Measurements from ENCODE around the gene VWA3B.

VWA3B gene

DNA sequence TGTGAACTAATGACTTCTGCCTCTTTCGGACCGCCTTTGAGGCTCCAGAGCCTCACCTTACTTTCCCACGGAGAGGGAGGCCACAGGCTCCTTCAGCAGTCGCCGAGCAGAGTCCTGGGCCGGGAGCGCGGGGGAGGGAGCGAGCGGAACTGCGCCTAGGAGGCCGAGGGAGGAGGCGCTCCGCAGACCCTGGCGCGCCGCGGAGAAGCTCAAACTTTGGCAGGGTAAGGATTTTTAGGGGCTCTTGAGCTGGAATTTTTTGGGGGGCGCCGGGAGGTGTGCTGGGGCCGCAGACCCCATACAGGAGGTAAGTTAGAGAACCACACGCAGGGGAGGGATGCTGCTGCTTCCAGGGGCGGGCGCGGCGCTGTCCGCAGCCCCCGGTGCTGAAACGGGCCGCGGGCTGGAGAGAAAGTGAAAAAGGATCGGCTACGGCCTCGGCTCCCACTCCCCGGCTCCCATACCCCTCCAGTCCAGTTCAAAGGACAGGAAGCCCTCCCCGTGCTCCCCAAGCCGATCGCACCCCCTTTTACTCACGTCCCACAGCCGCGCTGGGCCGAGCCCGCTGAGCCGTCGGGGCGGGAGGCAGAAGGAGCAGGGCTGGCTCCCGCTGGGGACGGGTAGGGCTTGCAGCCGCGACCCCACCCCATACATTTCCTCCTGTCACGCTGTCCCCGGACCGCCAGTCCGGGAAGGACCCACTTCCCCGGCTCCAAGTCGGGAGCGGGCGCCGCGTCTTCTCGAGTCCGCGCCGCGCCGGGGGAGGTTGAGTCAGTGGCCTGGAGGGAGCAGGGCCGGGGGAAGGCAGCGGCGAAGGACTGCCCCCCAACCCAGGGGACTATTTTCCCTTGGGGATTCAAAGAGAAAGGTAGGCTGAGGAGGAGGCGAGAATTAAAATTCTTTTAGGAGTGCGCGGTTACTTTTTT, 259.6 kb downstream of the VWA3B start, which contains the start of gene CNGA3:
Gene CNGA3 (plus strand): TSS at position 146 of the 926 bp plus-strand sequence. CDS start 23,520 bp downstream, outside the sequence.
- Histone ChIP-seq H3K9me3 (ENCODE audit: control insufficient read depth, low read length) (no peaks in the 10 kb centered on the region), H3K4me3 (ENCODE audit: low read depth, low read length) (peak within 1 kb of the TSS; percentile 29)

DNA sequence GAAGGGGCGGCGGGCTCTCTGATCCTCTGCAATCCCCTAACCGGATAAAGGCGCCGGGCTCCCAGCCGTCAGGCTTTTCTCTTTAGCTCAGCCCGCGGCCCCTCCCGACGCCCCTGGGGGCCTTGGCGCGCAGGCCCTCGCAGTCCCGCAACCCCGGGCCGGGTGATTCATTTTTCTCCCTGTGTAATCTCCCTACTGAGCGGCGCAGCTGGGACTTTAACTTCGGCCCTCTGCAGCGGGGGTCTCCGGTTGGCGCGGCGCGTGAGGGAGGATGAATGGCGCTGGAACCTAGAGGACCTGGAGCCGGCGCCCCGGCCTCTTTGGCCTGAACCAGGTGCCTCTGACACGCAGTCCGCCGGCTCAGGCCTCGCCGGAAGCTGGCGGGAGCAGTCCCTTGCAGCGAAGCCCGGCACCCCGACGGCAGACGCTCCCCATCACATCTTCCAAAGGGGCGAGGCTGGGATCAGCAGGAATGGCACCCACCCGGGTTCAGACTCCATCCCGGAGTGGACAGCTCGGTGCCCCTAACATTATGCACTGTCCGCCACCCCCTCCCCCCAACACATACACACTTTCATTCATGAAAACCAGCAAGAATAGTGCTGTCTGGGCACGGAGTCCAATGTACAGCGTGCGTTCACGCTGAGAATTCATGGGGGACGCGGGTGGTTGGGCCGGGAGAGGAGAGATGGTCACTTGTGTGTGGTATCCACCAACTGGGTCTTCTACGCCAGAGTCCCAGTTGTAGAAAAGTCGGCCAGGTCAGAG, 260.5 kb downstream of the VWA3B start:
- Histone ChIP-seq H3K4me1 (no peaks in the 10 kb centered on the region), H3K4me2 (ENCODE audit: low read length) (no peak overlapping the region), H3K9ac (no peak overlapping the region), H3K4me3 (ENCODE audit: low read depth, low read length) (no peak overlapping the region), H2AFZ (peak overlapping the region; percentile 73), H3K27ac (no peak overlapping the region), H3K79me2 (no peaks in the 10 kb centered on the region), H3K27me3 (ENCODE audit: control insufficient read depth, insufficient read depth, low read length) (peaks cover 16% of the 10 kb centered on the region), H3K9me3 (ENCODE audit: control insufficient read depth, low read length) (no peaks in the 10 kb centered on the region), H3K36me3 (ENCODE audit: control insufficient read depth, insufficient read depth, low read length) (no peaks in the 10 kb centered on the region)
- TF ChIP-seq, protein P1, sequence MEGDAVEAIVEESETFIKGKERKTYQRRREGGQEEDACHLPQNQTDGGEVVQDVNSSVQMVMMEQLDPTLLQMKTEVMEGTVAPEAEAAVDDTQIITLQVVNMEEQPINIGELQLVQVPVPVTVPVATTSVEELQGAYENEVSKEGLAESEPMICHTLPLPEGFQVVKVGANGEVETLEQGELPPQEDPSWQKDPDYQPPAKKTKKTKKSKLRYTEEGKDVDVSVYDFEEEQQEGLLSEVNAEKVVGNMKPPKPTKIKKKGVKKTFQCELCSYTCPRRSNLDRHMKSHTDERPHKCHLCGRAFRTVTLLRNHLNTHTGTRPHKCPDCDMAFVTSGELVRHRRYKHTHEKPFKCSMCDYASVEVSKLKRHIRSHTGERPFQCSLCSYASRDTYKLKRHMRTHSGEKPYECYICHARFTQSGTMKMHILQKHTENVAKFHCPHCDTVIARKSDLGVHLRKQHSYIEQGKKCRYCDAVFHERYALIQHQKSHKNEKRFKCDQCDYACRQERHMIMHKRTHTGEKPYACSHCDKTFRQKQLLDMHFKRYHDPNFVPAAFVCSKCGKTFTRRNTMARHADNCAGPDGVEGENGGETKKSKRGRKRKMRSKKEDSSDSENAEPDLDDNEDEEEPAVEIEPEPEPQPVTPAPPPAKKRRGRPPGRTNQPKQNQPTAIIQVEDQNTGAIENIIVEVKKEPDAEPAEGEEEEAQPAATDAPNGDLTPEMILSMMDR (IDR thresholded peaks at IDR 0.05), result no peak

More for the DNA sequence above, 259.6 kb downstream of the VWA3B start, which contains the start of gene CNGA3:
- Histone ChIP-seq H3K4me1 (no peaks in the 10 kb centered on the region), H3K9ac (no peak within 1 kb of the TSS), H3K79me2 (no peaks in the 10 kb centered on the region), H3K27ac (no peak within 1 kb of the TSS), H3K36me3 (ENCODE audit: control insufficient read depth, insufficient read depth, low read length) (no peaks in the 10 kb centered on the region), H3K4me2 (ENCODE audit: low read length) (peak within 1 kb of the TSS; percentile 57), H2AFZ (peak within 1 kb of the TSS; percentile 73), H3K27me3 (ENCODE audit: control insufficient read depth, insufficient read depth, low read length) (peaks cover 16% of the 10 kb centered on the region)
- TF ChIP-seq, protein P1 (IDR thresholded peaks at IDR 0.05), result no peak

DNA sequence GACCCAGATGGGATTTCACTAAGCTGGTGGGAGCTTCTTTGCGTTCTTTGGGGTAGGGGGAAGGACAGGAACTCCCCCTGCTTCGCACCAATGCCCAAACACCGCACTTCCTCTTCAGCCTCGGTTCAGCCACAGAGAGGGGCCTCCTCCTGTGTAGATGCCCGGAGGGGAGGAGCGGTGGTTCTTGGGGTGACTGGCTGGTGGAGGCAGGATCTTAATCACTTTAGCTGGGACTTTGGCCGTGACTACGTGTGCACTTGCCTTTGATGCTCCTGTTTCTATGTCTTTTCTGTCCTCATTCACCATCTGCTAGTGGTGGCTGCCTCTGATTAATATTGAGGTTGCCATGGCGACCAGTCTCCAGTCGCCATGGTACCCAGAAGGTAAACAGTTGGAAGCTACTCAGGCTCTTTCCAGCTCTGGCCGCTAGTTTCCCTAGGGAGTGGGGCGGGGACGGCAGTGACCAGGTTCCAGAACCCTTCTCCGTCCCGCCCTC, 261.1 kb downstream of the VWA3B start:
- H3K4me2 ChIP-seq (ENCODE audit: low read length), result no peak overlapping the region
- H3K4me3 ChIP-seq (ENCODE audit: low read depth, low read length), result no peak overlapping the region
- no peaks in the 10 kb centered on the region for H3K79me2 ChIP-seq
- H3K27ac ChIP-seq, result no peak overlapping the region
- TF ChIP-seq, protein P1 (IDR thresholded peaks at IDR 0.05), result no peak
- H3K27me3 ChIP-seq (ENCODE audit: control insufficient read depth, insufficient read depth, low read length), result peaks cover 16% of the 10 kb centered on the region
- H3K9ac ChIP-seq, result no peak overlapping the region
- H3K4me1 ChIP-seq, result no peaks in the 10 kb centered on the region
- no peaks in the 10 kb centered on the region for H3K9me3 ChIP-seq (ENCODE audit: control insufficient read depth, low read length)
- H2AFZ ChIP-seq, result no peak overlapping the region
- H3K36me3 ChIP-seq (ENCODE audit: control insufficient read depth, insufficient read depth, low read length), result no peaks in the 10 kb centered on the region

DNA sequence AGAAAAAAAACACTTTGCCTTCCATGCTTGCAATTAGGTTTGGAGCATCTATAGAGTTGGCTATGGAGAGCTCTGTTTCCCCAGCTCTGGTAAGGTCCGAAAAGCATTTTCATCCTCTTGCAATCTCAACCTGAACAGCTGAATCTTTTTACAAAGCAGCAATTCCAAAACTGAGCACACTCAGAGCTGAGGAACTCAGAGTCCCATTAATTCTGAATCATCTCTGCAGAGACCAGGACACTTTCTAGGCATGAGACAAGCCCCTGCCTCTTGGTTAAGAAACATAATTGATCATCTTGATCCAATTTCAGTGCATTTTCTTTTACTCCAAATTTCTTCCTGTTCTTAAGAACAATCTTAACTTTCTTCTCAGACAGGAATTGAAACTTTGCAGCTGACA, 263.4 kb downstream of the VWA3B start:
- no peak overlapping the region for H3K4me3 ChIP-seq (ENCODE audit: low read depth, low read length)
- H3K4me1 ChIP-seq, result no peaks in the 10 kb centered on the region
- peaks cover 16% of the 10 kb centered on the region for H3K27me3 ChIP-seq (ENCODE audit: control insufficient read depth, insufficient read depth, low read length)
- TF ChIP-seq, protein P1 (IDR thresholded peaks at IDR 0.05), result no peak
- no peak overlapping the region for H3K27ac ChIP-seq
- no peak overlapping the region for H3K9ac ChIP-seq
- H3K36me3 ChIP-seq (ENCODE audit: control insufficient read depth, insufficient read depth, low read length), result no peaks in the 10 kb centered on the region
- H3K9me3 ChIP-seq (ENCODE audit: control insufficient read depth, low read length), result no peaks in the 10 kb centered on the region
- no peaks in the 10 kb centered on the region for H3K79me2 ChIP-seq
- H3K4me2 ChIP-seq (ENCODE audit: low read length), result no peak overlapping the region
- H2AFZ ChIP-seq, result no peak overlapping the region

All from parathyroid adenoma (tissue), 2 donors.